SK-N-SH (cell line): Measurements from ENCODE around the gene PPP1R14B. TPM values are rescaled to one million over a fixed set of nuclear protein-coding genes. Genes with fewer than 3 reads are reported as not detected.
A peak's percentile ranks its signal among the peaks of the same experiment; 100 is the strongest.

Experiments used
- FOXJ3 ChIP-seq: sonication (generic); formaldehyde crosslinking; IDR thresholded peaks from 2 replicates; pipeline ENCODE4 v1.5.1; 2020; ENCODE audit warnings: mild to moderate bottlenecking, missing genetic modification reagents
- FOXM1 ChIP-seq: IDR thresholded peaks from 2 replicates; pipeline ENCODE4 v1.4.0; 2012; ENCODE audit warnings: low read depth, mild to moderate bottlenecking
- GATA2 ChIP-seq: sonication (generic); formaldehyde crosslinking; IDR thresholded peaks from 2 replicates; pipeline ENCODE4 v1.5.0; 2020; ENCODE audit warnings: mild to moderate bottlenecking, missing genetic modification reagents
- IRF3 ChIP-seq: fragments of 150-350 bp; IDR thresholded peaks from 2 replicates; pipeline ENCODE4 v1.6.1; 2016; ENCODE audit warnings: mild to moderate bottlenecking, low read depth, low read length
- JUND ChIP-seq: IDR thresholded peaks from 2 replicates; pipeline ENCODE4 v1.4.0; 2012
- MEF2A ChIP-seq: IDR thresholded peaks from 2 replicates; pipeline ENCODE4 v1.4.0; 2012; ENCODE audit warnings: low read depth, borderline replicate concordance
- MXI1 ChIP-seq: IDR thresholded peaks from 2 replicates; pipeline ENCODE4 v1.6.1; 2012; ENCODE audit warnings: mild to moderate bottlenecking, low read depth, low read length, improper control_type of control experiment
- POLR2AphosphoS5 ChIP-seq: IDR thresholded peaks from 2 replicates; pipeline ENCODE4 v1.6.1; 2012; ENCODE audit warnings: low read depth, low read length
- TCF12 ChIP-seq: IDR thresholded peaks from 2 replicates; pipeline ENCODE4 v1.4.0; 2012
- TEAD4 ChIP-seq: IDR thresholded peaks from 2 replicates; pipeline ENCODE4 v1.4.0; 2012; ENCODE audit warnings: mild to moderate bottlenecking, borderline replicate concordance; ENCODE audit not compliant: insufficient read depth
- YY1 ChIP-seq: IDR thresholded peaks from 2 replicates; pipeline ENCODE4 v1.4.0; 2012; ENCODE audit warnings: low read depth, mild to moderate bottlenecking
- polyA plus RNA-seq, 3 experiments: library from polyadenylated mRNA; depleted of rRNA; stranded (reverse); fragments of >200 nt; gene quantifications; 2 replicates each; pipeline ENCODE4 v1.2.3, GENCODE V29; 2012
- TF ChIP-seq, protein P1 (sequence below): IDR thresholded peaks from 2 replicates; pipeline ENCODE4 v1.6.1; 2012; ENCODE audit warnings: mild to moderate bottlenecking, low read depth, low read length, moderate library complexity
- TF ChIP-seq, protein P2 (sequence below): IDR thresholded peaks from 2 replicates; pipeline ENCODE4 v1.4.0; 2012; ENCODE audit warnings: low read depth, borderline replicate concordance
- TF ChIP-seq, protein P3 (sequence below): fragments of 150-350 bp; IDR thresholded peaks from 2 replicates; pipeline ENCODE4 v1.6.1; 2017; ENCODE audit warnings: antibody characterized with exemption, low read length, low read depth, borderline replicate concordance

PPP1R14B gene
- polyA plus RNA-seq, 1 of the 3 experiments (the other 2 are of a cell fraction), result 523 TPM

DNA sequence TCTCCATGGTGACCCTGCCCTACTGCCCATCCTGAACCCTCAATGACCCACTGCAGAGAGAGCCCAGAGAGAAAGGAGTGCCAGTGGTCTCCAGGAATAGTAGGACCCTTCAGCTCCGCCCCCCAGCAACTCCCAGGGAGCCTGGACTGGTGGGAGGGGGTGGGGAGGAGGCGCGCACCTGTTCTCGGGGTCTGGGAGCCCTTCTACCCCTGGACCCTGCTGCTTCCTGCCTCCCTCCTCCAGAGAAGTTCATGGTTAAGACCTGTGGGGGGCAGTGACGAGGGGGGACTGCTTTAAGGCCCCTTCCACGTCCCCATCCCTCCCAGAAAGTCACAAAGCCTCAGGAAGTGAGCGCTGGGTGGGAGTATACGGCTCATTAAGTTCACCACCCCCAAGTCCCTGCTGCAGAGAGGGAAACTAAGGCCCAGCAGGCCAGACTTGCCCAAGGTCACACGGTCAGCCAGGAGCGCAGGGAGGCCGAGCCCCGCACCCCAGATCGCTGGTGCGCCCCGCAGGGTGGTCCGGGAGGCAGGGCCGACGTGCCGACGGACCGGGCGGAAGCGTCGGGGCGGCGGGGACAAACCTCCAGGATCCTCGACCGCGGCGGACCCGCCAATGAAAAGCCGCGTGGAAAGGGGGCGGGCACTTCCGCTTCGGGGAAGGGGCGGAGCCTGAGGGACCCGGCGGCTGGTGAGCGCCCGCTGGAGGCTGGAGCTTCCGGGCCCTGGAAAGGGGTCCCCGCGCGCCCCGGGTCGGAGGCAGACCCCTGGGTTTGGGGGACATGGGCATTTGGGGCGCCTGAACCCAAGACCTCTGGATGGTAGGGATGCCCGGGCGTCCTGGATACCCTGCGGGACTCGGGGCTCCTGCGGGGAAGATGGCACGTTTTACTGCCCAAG lies 20.9 kb downstream of the PPP1R14B start, which contains the start of the genes NUDT22 and TRPT1 (continued):
- TF ChIP-seq, protein P1, sequence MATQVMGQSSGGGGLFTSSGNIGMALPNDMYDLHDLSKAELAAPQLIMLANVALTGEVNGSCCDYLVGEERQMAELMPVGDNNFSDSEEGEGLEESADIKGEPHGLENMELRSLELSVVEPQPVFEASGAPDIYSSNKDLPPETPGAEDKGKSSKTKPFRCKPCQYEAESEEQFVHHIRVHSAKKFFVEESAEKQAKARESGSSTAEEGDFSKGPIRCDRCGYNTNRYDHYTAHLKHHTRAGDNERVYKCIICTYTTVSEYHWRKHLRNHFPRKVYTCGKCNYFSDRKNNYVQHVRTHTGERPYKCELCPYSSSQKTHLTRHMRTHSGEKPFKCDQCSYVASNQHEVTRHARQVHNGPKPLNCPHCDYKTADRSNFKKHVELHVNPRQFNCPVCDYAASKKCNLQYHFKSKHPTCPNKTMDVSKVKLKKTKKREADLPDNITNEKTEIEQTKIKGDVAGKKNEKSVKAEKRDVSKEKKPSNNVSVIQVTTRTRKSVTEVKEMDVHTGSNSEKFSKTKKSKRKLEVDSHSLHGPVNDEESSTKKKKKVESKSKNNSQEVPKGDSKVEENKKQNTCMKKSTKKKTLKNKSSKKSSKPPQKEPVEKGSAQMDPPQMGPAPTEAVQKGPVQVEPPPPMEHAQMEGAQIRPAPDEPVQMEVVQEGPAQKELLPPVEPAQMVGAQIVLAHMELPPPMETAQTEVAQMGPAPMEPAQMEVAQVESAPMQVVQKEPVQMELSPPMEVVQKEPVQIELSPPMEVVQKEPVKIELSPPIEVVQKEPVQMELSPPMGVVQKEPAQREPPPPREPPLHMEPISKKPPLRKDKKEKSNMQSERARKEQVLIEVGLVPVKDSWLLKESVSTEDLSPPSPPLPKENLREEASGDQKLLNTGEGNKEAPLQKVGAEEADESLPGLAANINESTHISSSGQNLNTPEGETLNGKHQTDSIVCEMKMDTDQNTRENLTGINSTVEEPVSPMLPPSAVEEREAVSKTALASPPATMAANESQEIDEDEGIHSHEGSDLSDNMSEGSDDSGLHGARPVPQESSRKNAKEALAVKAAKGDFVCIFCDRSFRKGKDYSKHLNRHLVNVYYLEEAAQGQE, result no peak
- TF ChIP-seq FOXJ3 (CRISPR knock-in tag), result no peak
- TF ChIP-seq FOXM1, result no peak
- TF ChIP-seq, protein P2, sequence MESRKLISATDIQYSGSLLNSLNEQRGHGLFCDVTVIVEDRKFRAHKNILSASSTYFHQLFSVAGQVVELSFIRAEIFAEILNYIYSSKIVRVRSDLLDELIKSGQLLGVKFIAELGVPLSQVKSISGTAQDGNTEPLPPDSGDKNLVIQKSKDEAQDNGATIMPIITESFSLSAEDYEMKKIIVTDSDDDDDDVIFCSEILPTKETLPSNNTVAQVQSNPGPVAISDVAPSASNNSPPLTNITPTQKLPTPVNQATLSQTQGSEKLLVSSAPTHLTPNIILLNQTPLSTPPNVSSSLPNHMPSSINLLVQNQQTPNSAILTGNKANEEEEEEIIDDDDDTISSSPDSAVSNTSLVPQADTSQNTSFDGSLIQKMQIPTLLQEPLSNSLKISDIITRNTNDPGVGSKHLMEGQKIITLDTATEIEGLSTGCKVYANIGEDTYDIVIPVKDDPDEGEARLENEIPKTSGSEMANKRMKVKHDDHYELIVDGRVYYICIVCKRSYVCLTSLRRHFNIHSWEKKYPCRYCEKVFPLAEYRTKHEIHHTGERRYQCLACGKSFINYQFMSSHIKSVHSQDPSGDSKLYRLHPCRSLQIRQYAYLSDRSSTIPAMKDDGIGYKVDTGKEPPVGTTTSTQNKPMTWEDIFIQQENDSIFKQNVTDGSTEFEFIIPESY, result no peak
- TF ChIP-seq IRF3, result no peak
- TF ChIP-seq TEAD4, result no peak
- no peak for TF ChIP-seq GATA2 (CRISPR knock-in tag)
- peak; percentile 59 for TF ChIP-seq MXI1
- no peak for TF ChIP-seq JUND
- no peak for TF ChIP-seq TCF12
- TF ChIP-seq, protein P3, sequence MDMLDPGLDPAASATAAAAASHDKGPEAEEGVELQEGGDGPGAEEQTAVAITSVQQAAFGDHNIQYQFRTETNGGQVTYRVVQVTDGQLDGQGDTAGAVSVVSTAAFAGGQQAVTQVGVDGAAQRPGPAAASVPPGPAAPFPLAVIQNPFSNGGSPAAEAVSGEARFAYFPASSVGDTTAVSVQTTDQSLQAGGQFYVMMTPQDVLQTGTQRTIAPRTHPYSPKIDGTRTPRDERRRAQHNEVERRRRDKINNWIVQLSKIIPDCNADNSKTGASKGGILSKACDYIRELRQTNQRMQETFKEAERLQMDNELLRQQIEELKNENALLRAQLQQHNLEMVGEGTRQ, result no peak
- no peak for TF ChIP-seq MEF2A
- TF ChIP-seq YY1, result no peak
- TF ChIP-seq POLR2AphosphoS5, result peak; percentile 91
- TF ChIP-seq, all 33 proteins: peak for 8
